GM15510 (cell line): ENCODE measurements around the gene ALOXE3.

ENCODE experiments used
- POLR2A ChIP-seq: IDR thresholded peaks from 3 replicates; pipeline ENCODE4 v1.6.1; 2011; ENCODE audit warnings: borderline replicate concordance; ENCODE audit not compliant: insufficient read length; ENCODE audit errors: extremely low read depth

The ALOXE3 gene

DNA sequence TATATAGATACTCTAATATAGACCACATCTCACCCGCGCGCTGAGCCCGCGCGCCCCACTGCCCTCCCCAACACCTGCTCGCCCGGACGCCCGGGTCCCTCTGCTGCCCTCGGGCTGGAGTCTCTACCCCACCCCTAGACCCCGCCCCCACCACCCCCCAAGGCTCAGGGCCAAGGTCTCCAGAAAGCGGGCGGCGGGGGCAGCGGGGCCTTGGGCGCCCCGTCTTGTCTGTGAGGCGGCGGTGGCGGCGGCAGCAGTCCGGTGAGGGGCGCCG is 3.0 kb upstream of the ALOXE3 start:
- no peak for TF ChIP-seq POLR2A

DNA sequence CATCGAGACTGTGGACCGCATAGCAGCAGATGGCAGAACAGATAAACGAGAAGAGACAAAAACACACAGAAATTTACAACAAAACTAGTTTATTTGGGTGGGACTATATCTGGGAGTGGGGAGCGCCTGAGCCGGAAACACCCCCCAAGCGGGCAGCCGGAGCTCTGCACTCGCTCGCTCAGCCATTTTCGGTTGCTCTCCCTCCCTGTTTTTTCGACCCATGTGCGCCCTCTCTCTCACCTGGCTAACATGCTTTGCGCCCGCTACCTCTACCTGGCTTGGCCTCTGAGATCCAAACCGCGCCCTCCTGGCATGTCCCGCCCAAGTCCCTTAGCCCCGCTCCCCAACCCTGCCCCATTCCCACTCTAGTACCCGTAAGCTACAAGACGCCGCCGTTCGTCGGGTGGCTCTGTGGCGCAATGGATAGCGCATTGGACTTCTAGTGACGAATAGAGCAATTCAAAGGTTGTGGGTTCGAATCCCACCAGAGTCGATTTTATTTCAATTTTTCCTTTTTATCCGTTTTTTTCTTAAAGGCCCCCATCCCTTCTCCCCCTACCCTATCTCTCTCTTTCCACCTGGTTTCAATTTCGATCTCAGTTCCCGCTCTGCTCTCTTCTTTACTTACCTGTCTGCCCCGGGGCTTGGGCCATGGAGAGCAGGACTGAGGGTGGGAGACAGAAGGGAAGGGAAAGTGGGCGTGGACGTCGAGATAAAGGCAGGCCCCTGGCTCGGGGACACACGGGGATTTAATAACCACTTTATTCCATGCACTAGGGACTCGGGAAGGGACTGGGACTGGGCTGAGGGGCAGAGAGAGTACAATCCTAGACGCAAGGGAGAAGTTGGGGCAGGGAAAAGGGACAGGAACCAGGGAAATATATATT is 2.4 kb upstream of the ALOXE3 start:
- no peak for TF ChIP-seq POLR2A

- no peak for TF ChIP-seq POLR2A
These were observed 1.5 kb upstream of the ALOXE3 start for GRCh38 chr17:8119581-8120519.

GRCh38 chr17:8118769-8119580 is 661 bp upstream of the ALOXE3 start:
- TF ChIP-seq POLR2A, result no peak

DNA sequence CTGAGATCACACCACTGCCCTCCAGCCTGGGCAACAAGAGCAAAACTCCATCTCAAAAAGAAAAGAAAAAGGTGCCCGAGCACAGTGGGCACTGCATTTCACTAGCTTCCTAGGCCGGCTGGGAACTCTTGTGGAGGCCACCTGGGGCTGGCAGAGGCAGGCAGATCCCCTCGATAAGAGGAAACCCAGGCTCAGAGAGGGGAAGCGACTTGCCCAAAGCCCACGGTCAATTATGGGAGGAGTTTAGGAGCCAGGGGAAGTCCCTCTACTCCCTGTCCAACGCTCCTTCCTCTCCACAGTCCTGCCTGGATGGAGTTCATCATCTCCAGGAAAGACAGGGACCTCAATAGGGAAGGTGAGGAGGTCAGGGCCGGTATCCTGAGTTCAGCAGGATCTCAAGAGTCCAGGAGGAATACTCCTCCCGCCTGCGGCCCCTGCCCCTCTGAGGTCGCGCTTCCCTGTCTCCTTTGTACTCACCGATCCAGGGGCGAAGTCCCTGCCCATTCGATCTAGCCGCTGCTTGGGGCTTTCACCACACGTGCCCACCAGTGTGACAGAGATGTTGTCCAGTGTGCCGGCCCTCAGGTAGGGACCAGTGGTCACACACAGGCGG is 841 bp downstream of the ALOXE3 start:
- no peak for TF ChIP-seq POLR2A

- TF ChIP-seq POLR2A, result no peak
These were observed 1.5 kb downstream of the ALOXE3 start for GRCh38 chr17:8116776-8117175.

GRCh38 chr17:8110907-8111306 is 7.4 kb downstream of the ALOXE3 start:
- no peak for TF ChIP-seq POLR2A

DNA sequence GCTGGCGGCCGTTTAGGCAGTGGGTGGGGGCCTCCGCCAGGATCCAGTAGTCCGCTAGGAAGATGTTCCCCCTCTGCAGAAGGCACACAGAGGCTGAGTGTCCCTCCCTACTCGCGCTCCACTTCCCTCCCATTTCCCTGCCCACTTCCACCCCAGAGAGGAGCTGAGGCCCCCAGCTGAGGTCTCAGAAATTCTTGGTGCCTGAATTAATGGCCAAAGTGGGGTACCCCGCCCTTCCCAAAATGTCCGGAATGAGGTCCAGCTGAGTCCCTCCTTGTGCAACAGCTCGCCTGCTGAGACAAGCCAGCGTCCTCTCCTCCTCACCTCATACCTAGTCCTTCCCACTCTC is 7.9 kb downstream of the ALOXE3 start:
- TF ChIP-seq POLR2A, result no peak

GRCh38 chr17:8109661-8110455 is 8.5 kb downstream of the ALOXE3 start:
- no peak for TF ChIP-seq POLR2A

DNA sequence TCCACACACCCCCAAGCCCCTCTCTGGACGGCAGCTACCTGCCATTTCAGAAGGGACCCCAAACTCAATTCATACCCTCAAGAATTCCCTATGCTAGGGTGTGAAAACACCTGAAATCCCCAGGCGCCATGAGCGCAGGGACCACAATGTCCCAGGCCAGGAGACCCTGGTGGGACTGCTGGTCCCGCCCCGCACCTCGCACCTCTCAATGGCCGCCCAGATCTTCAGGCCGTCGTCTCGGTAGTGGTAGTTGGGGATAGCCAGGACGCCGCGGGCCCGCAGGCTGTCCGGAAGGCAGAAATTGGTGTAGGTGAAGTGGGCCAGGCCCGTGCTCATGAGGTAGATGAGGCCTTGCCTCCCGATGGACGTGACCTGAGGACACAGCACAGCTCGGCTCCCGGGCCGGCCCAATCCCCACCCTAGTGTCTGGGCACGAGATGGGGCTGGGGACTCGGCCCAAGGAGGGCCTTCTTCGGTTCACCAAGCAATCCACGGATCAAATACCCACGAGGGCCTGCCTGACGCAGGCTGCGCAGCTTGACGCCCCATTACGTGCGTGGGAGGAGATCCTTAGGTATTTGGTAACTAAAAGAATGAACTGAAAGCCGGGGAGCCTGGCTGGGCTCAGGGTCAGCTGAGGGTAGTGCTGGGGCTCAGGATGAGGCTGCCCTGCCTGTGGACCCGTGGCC is 9.2 kb downstream of the ALOXE3 start:
- no peak for TF ChIP-seq POLR2A

- TF ChIP-seq POLR2A, result no peak
These were observed 12.3 kb downstream of the ALOXE3 start for GRCh38 chr17:8105957-8106398.

- no peak for TF ChIP-seq POLR2A
These were observed 13.4 kb downstream of the ALOXE3 start for GRCh38 chr17:8104911-8105310.

GRCh38 chr17:8103549-8103948 is 14.8 kb downstream of the ALOXE3 start:
- no peak for TF ChIP-seq POLR2A
